GM21717 (cell line): ENCODE data around the gene SH3D21.
A peak's percentile ranks its signal among the peaks of the same experiment; 100 is the strongest.

Experiments used
- ATAC-seq: cut with Tn5 transposase; IDR thresholded peaks from one replicate; pipeline ENCODE4 v1.9.1; 2021; ENCODE audit warnings: mild to moderate bottlenecking, moderate library complexity; ENCODE audit not compliant: unreplicated experiment

SH3D21 gene

DNA sequence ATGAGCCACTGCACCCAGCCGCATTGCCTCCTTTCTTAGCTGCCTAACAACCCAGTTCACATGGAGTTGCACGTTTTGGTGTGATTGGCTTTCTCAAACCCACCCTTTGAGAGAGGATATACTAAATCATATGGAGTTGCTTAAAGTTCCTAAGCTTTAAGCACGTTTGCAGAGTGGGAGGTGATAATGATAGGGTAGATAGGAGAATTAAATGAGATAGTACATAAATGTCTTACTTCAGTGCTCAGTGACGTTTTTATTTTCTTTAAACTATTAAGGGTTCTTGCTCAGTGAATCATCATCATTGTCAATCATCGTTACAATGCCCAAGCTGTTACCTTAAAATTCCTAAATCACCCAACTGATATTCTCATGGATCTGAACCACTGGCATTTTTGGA lies 2.9 kb upstream of the SH3D21 start:
- no peak for ATAC-seq

DNA sequence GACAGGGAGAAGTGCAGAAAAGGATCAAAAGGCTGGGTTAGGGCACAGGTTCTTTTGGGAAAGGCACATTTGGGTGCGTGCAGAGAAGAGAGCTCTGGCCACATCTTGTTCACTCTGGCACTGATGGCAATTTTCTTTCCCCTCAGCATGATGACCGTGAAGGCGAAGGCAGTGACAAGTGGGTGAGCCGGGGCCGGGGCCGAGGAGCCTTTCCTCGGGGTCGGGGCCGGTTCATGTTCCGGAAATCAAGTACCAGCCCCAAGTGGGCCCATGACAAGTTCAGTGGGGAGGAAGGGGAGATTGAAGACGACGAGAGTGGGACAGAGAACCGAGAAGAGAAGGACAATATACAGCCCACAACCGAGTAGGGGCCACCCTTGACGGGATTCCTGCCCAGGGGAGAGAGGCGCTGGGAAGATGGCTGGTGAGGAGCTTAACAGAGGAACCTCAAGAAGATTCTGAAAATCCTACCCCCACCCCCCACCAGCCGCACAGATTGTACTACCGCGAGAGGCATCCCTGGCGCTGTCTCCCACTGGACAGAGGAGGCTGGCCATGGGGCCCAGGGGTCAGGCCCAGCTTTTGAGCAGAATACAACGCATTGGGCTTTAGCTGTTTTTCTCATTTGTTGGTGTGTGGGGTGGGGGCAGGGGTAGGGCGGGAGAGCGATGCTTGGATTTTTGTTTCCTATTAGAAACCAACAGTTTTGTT lies 2.4 kb upstream of the SH3D21 start:
- ATAC-seq = no peak

DNA sequence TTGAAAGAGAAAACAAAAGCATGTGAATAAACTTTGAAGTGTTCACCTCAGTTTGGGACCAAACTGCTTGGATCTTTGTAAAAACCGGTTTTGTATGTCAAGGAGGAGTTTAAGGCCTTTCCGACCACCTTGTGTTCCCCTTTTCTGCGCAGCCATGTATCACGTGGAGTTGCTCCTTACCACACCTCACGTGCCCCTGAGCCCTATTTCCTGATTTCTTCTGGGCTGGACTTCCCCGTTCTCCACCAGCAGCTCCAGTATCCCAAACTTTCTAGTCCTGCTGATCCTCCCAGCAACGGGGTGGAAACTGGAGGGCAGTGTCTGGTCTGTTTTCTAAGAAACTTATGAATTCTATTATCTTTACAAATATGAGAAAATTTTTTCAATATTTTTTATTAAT lies 1.6 kb upstream of the SH3D21 start:
- ATAC-seq = no peak

DNA sequence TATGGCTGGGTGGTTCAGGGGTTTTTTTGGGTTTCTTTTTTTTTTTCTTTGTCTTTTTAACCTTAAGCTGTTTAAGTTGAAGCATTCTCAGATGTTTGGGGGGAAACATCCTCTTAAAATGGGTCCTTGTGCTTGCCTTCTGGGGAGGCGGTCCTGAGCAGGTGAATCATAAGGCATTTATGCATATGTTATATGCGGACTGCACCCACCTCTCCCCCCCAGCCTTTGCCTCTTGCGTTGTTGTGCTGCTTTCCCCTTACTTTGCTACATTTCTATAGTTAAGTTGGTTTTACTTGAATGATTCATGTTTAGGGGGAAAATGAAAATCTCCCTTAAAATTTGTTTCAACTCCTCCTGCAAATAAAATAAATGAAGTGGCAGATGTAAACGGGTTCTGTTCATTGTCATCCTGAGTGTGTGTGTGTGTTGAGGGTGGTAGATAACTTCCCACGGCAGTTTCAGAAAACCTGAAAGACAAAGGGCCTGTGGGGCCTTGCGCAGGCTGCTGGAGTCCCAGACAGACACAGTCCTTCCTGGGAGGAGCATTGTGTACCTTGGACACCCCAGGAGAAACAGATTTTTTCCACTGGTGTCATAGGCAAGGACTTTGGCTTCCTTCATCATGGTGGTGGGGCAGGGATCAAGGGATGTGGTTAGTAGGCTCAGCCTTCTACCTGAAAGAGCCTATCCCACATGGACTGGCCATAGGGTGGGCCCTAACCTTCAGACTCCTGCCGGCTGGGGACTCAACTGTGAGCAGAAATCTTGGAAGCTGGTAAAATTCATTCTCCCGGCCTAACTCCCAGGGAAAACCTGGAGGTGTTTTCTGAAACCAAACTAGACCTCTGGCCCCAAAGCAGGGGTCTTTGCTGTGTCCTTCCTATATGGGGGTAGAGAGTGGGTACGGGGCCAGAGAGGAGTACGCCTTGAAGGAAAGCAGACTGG lies 926 bp upstream of the SH3D21 start:
- ATAC-seq = no peak

DNA sequence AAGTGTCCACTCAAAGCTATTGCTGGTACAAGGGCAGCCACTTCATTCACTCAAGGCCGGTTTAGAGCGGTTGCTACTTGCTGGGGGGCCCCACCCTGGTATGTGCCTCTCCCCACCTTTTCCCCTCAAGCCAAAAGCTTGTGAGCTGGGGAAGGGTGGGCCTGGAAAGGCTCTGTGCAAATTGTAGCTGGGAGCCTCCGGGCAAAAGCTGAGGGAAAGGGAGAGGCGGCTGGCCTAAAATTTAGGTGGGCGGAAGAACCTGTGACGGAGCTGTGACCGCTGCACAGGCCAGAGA lies 306 bp upstream of the SH3D21 start:
- no peak for ATAC-seq

DNA sequence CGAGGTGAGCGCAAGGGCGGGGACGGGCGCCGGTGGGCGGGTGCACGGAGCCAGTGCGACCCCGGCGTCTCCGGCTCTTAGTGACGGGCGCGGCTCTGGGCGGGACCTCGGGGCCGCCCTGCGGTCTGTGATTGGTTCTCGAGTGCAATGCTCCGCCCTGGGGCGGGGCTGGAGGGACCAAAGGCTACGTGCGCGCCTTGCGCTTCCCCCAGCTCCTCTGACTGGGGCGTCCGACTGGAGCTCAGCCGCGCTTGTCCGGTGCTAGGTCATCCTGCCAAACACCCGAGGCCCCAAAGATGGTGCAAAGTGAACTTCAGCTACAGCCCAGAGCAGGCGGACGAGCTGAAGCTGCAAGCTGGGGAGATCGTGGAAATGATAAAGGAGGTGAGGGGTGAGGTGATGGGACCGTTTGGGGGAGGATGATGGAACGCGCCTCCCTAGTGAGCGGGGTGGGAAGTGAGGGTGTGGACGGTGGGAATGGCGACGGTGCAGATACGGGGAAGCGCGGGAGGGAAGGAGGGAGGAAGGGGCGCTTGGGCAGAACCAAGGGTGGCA lies 811 bp downstream of the SH3D21 start:
- ATAC-seq = peak; percentile 95

DNA sequence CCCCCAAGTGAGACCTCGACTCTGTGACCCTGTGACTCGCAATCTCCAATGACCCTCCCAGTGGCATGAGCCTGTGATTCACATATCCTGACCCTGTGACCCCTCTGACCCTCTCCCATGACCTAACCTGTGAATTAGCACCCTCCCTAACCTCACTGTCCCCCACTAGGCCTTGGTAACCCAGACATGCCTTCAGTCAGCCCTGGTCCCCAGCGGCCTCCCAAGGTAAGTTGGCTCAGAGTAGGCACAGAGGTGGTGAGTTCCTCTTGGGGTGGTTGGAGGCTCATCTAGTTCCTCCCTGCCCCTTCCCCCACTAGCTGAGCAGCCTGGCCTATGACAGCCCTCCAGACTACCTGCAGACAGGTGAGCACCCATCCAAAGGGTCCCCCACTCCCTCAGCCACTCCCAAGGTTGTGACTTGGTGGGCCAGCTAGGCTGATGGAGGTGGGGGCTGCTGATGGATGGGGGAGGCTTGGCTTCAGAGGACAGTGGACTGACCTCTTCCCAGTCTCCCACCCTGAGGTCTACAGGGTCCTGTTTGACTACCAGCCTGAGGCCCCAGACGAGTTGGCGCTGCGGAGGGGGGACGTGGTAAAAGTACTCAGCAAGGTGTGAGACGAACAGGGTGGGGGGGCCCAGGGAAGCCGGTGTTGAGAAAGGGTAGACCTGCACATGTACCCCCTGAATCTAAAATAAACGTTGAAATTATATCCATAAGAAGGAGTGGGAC lies 1.6 kb downstream of the SH3D21 start:
- ATAC-seq = no peak

DNA sequence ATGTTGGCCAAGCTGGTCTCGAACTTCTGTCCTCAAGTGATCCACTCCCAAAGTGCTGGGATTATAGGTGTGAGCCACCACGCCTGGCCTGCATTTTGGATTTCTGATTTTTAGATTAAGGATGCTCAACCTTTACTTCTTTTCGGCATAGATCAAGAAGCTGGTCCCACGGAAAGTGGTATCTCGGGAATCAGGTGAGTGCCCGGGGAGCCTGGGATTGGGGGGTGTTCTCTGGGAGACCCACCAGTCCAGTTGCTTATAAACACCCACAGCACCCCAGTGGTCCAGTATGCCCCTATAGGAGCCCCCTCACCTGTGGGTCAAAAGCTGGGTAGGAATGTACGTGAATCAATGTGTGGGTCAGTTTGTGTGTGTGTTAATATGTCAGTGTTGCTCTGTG lies 3.2 kb downstream of the SH3D21 start:
- ATAC-seq = no peak

DNA sequence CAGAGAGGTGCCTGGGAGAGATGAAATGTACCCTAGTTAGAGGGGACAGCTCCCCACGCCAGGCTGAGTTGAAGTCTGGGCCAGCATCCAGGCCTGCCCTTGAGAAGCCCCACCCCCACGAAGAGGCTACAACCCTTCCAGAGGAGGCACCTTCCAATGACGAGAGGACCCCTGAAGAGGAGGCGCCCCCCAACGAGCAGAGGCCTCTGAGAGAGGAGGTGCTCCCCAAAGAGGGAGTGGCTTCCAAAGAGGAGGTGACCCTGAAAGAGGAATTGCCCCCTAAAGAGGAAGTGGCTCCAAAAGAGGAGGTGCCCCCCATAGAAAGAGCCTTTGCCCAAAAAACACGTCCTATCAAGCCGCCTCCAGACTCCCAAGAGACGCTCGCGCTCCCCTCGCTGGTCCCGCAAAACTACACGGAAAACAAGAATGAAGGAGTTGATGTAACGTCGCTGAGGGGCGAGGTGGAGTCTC lies 14.2 kb downstream of the SH3D21 start:
- no peak for ATAC-seq

DNA sequence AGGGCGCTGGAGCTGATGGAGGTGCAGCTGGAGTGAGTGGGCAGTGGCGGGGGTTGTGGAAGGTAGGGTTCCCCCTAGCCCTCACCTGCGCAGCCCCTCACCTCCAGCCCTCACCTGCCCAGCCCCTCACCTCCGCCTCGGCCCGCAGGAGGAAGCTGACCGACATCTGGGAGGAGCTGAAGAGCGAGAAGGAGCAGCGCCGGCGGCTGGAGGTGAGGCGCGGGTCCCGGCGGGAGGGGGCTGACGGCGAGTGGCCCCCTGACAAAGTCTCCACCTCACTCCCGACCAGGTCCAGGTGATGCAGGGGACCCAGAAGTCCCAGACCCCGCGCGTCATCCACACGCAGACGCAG lies 14.6 kb downstream of the SH3D21 start:
- no peak for ATAC-seq

DNA sequence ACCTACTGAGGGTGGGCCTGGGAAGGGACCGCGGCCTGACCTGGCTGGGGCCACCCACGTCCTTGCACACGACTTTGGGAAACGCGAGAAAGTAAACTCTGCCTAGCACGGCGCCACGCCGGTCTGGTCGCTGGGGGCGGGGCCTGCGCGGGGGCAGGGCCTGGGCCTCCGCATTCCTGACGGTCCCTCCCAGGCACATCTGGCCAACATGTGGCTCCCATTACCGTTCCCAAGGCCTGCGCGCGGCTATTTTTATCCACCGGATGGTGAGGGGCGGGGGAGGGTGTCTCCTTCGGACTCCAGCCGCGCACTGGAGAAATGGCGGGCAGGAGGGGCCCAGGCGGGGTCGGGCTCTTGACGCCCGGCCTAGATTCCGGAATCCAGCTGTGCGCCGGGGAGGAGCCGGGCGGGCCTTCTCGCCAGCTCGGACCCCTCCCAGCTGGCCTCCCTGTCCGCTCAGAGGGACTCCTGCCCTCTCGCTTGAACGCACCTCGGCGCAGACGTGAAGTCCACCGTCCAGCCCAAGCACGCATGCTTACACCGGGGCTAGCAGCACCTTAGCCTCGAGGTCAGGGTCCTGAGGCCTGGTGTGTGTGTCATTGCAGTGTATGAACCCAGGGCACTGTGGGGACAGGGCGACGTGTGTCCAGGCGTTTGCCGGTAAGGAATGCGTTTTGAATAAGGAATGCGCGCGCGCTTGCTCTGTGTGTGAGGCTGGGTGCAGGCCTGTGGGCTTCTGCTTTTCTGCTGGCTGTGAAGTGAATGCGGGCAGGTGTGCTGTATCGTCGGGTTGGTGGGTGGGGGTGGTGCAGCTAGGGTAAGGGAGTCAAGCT lies 15.2 kb downstream of the SH3D21 start:
- no peak for ATAC-seq

DNA sequence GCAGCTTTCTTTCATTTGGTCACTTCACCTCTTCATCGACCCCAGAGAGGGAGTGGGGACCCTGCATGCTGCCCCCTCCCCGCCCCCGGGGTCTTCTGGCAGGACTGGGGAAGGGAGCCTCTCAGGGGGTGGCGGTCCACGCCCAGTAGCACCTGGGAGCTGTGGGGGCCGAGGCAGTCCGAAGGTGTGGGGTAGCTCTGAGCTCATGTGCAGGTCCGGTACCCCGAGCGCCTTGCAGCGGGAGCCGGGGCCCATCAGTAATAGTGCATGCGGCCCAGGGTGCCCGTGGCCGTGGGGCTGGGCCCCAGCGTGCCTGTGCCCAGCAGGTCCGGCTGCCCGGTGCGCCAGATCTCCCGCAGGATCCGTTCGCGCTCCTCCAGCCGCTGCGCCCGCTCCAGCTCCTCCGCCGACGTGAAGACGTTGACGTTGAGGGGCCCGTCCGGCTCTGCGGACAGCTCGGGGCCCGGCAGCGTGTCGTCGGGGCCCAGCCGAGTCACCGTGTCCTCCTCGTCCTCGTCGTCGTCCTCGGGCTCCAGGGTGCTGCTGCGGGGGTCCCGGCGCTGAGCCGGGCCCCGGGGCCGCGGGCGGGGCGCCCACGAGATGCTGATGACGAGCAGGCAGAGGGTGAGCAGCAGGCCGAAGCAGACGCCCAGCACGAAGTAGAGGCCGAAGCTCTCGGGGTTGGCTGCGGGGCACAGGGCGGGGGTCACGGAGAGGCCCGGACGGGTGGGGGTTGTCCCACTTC lies 16.0 kb downstream of the SH3D21 start:
- no peak for ATAC-seq

DNA sequence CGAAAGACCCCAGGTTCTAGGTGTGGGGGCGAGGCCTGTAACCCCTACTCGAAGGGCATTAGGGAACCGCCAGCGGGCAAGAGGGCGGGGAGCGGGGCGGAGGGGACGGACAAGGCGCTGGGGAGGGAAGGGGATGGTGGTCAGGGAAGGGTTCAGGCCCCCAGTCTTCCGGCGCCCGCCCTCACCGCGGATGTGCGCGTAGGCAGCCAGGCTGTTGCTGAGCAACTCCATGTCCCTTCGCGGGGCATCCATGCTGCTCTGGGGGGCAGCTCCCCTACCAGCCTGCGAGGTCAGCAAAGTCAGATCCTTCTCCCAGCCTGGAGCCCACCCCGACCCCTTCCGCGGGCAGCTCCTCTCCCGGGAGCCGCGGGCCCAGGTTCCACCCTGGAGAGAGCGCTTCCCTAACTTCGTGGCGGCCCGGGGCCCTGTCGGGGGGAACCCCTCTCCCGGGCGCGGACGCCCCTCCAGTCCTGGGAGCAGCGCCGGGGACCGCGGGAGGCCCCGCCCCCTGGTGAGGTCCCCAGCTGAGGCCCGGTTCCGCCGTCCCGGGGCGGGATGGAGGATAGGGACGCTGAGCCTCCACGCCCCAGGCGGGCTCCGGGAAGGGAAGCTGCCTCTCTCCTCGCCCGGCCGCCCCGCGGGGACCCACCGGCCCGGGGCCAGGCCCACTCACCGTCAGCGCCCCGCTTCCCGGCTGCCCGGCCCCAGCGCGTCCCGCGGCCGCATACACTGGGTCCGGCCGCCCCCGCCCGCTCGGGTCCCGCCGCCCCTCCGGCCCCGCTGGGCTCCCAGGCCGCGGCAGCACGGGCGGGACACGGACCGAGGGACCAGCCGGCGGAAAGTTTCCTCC lies 16.8 kb downstream of the SH3D21 start:
- ATAC-seq = no peak

DNA sequence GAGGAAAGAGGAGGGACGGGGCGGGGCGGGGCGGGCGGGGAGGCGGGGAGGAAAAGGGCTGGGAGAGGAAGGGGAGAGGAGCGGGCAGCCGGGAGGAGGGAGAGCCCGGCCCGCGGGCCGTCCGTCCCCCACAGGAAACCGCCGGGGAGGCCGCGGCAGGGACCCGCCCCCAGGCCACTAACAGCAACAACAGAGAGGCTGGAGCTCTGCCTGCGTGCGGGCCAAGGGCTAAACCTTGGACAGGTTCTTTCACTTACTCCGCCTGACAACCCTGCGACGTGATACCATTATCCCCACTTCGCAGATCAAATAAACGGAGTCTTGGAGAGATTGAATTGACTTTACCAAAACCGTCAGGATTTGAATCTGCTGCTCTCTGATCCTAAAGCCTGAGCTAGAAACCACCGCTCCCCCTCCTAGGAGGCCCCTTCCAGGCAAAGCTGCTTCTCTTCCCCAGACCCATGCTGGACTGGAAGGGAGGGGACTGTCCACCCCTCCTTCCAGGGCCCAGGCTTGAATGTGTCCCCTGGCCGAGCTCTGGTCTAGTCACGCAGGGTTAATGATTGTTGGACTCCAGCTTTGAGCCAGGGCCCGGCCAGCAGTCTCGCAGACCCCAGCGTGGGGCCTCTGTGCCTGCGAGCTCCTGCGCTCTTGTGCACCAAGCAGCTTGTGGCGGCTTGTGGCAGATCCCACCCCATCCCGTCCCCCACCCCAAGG lies 17.6 kb downstream of the SH3D21 start, which contains the start of gene EVA1B:
EVA1B (minus strand) TSS at position 10 of the 717 bp plus-strand sequence. CDS start 608 bp downstream, outside the sequence.
- no peak for ATAC-seq

DNA sequence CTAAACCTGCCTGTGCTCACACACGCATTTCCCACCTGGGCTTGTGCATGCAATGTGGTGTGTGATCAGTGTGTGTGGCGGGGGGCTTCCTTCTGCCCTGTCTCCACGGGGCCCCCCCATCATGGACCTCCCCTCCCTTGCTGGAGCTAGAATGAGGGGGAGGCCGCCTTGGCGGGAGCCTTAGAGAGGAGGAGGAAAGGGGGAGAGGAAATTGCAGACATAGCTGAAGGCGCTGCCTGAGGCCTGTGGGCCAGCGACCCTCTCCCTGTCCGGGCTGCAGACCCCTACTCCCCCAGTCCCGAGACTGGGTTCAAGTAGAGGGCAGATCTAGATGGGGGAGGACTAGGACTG lies 18.2 kb downstream of the SH3D21 start:
- ATAC-seq = no peak

DNA sequence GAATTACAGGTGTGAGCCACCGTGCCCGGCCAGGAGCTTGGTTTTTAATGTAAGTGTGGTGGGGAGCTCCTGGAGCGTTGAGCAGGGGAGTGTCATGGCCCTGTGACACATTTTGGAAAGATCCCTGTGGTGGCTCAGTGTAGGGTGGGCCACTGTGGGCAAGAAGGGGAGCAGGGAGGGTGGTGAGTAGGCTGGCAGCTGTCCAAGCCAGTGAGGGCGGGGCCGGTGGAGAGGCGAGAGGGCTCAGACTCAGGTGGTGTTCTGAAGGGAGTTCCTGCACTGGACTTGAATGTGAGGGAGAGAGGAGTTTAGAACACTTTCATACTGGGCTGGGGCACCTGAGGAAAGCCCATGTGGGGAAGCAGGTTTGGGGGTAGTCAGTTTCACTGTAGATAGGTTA lies 20.3 kb downstream of the SH3D21 start:
- no peak for ATAC-seq

DNA sequence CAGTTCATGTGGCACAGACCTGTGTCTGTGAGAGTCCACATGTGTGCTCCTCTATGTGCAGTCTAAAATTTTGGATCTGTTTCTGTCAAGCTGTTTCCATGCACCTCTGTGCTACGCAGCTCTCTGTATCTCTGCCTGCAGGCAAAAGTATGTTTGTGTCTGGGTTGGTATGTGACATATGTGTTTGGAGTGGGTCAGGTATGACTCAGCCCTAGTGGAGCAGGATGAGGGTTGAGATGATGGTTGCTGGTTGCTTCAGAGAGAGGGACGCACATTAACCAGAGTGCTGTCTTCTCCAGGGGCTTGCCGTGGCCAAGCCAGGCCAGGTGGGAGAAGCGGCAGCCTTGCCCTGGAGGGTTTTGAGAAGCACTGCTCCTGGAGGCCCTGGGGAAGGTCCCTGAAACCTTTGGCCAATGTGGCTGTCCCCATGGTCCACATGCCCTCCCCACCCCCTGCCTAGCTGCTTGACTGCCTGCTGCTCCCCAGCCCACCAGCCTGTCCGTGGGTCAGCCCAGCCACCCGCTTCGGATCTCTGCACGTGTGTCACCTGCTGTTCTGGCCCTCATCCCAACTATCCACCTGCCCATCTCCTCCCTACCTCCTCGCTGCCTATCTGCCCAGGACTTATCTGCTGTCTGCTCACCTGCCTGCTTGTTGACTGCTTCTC lies 21.4 kb downstream of the SH3D21 start:
- no peak for ATAC-seq

DNA sequence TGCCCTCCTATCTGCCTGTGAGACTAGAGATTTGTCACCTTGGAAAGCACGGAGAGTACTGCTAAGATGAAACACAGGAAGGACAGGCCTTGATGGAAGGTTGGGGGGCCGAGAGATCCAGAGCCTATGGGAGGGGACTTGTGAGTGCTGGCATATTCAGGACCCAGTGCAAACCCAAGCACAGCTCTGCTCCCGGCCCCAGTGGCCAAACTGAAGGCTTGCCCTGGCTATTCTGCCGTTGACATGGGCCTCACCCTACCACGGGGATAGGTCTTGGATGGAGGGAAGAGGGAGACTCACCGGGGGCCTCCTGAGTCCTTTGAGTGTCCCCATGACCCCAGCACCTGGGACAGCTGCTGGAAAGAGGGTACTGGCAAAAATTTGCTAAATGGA lies 21.9 kb downstream of the SH3D21 start:
- ATAC-seq = no peak
